NOMO-1 treated with DMSO at 0.1 percent for 48 hours (cell line): Measurements from ENCODE around the gene GHITM.
"Not testable (repeated sequence)": the region's sequence is repeated elsewhere in the genome, so short reads cannot be mapped to it uniquely, and the experiment has no call there.

Source experiments
- DNase-seq: peaks from one replicate; lab custom pipeline; 2025; ENCODE audit not compliant: unreplicated experiment; lab: John Stamatoyannopoulos, UW

GHITM gene

DNA sequence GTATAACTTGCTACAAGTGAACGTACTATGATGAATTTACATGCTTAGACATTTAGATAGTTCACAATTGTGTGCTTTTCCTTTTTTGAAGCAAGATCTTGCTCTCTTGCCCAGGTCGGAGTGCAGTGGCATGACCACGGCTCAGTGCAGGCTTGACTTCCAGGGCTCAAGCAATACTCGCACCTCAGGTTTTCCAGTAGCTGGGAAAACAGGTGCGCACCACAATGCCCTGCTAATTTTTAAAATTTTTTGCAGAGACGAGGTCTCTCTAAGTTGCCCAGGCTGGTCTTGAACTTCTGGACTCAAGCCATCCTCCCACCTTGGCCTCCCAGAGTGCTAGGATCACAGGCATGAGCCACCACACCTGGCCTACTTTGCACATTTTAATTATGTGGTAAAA lies 36.1 kb downstream of the GHITM start:
- DNase-seq: no peak

DNA sequence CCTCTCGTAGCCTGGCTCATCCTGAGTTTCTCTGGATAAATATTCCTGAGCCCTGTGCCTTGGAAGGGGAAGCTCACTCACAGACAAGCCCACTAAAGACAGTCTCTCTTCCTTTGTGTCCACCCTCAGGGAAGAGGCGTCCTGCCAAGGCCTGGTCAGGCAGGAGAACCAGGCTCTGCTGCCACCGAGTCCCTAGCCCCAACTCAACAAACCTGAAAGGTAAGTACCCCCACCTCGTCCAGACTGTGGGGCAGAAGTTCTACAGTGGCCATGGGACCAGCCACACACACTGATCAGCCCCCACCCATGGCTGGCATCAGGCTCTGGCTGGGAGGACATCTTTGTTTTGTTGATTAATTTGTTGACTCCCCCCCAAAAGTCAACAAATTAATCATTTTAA lies 37.0 kb downstream of the GHITM start:
- no peak for DNase-seq

- no peak for DNase-seq
Observed at GRCh38 chr10:84176836-84177474, 37.6 kb downstream of the GHITM start.

DNA sequence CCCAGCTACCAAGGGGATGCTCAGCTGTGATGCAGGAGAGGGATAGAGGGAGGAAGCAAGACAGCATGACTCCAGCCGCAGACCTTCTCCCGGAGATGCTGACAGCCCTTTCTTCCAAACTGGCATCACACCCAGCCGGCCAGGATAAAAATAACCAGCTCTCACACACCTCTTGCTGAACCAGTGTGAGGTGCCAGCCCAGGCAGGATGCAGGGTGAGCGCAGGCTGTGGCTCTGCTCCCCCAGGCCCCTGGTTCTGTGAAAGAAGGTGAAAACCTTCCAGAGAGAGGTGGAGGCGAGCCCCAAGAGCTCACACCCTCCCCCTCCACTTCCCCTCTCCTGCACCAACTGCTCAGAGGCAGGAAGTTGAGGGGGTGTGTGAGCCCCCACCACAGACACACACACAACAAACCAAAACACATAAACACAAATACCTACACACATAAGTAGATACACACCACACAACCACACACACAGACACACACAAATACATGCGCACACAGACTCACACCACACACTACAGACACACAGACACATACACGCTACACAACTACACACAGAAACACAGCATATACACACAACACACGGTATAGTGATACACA lies 38.3 kb downstream of the GHITM start:
- no peak for DNase-seq

GRCh38 chr10:84178160-84178609 lies 38.9 kb downstream of the GHITM start:
- DNase-seq: no peak

DNA sequence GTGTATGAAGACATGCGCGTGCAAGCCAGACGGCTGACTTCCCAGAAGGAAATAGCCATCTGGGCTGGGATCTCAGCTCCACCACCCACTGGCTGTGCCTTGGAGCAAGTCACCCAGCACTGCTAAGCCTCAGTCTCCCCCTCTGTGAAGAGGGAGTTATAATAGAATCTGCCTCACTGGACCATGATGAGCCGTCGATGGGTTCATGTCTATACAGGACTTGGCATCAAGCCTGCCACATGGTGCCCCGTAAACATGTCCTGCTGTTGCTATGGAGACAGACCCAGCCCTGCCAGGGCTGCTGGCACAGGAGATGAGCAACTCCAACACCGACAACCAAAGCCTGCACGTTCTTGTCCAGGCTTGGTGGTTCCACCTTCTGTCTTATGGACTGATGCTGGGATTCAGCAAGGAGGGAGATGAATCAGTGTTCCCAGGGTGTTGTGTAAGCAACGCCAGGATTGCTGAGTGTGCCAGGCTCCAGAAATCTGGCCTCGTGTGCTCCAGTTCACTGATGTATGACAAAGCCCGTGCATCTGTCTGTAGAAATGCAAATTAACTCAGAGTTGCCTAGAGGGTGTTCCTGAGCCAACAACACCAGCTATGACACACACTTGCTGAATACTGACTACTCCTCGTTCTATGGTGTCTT lies 39.9 kb downstream of the GHITM start:
- DNase-seq: no peak

DNA sequence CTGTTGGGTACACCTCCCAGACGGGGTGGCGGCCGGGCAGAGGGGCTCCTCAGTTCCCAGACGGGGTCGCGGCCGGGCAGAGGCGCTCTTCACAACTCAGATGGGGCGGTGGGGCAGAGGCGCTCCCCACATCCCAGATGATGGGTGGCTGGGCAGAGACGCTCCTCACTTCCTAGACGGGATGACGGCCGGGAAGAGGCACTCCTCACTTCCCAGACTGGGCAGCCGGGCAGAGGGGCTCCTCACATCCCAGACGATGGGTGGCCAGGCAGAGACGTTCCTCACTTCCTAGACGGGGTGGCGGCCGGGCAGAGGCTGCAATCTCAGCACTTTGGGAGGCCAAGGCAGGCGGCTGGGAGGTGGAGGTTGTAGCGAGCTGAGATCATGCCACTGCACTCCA lies 41.1 kb downstream of the GHITM start:
- DNase-seq: not testable (repeated sequence)

GRCh38 chr10:84181631-84182030 lies 42.3 kb downstream of the GHITM start:
- DNase-seq: no peak

- no peak for DNase-seq
Observed at GRCh38 chr10:84184517-84184916, 45.2 kb downstream of the GHITM start.

DNA sequence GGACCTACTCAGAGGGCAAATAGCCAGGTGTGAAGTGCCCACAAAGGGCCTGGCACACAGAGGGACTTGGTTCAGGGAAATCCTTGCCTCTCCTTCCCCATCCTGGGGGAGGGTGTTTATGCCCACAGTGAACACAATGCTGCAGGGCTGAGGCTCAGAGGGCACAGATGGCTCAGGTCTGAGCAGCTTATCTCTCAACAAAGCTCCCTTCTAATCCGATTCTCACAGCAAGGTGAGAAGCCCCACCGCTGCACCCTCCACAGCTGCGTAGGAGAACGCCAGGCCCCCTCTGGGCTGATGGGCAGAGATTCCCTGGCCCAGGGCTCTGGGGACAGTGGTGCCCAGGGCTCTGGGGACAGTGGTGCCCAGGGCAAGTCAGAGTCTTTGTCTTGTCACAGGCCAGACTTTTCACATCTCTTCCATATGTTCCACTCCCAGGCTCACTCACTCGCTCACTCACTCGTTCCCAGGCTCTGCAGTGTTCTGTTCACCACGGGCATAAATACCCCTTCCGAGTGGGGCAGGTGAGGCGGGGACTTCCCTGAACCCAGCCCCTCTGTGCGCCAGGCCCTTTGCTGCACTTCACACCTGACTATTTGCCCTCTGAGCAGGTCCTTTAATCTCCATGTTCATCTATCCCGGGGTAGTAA lies 46.3 kb downstream of the GHITM start:
- DNase-seq: no peak

- DNase-seq: no peak
Observed at GRCh38 chr10:84188815-84189214, 49.5 kb downstream of the GHITM start.

DNA sequence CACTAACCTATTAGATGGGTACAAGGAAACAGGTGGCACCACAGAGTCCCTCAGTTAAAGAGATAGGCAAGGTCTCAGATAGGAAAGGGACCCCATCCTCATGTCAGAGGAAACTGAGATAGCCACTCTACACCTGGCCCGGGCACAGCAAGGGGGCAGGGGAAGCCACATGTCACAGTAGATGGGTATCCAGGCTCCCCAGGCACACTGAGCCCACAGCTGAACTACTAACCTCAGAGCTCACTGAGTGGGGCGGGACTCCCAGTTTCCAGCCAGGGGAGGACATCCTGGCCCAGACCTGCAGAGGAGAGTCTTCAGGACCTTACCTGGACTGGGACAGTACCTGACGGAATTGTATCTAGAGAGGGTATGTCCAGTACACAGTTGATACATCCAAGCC lies 51.3 kb downstream of the GHITM start:
- DNase-seq: no peak

DNA sequence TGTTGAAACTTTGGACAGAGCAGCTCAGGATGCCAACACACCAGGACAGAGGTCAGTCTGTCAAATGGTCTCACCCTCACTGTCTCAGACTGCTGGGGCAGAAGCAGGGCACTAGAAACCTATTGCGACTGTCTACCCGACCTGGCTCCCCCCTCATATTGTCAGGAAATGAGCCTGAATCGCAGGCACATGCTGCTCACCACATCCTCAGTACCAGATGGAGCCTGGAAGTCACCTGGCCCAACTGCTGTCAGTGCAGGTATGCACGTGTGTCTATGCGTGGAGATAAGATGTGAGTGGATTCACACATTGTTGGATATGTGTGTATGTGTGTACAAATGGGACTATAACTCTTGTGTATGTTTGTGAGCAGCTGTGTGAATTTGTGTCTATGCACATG lies 51.8 kb downstream of the GHITM start:
- no peak for DNase-seq

DNA sequence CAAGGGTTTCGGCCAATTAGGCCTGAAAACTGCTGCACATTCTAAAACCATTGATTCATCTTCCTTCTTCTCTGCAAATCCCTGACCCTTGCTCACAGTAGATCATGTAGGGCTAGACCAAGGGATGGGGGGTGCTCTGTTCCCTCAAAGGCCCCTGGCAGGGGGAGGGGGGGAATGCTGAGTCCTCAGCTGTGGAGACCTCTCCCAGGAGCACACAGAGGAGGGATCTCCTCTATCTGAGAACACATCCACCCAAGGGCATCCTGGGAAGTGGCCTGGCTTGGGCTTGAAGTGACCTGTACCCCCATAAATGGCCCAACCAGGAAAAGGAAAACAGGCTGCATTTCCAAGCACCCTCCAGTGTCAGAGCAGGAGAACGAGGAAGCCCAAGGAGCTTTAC lies 54.0 kb downstream of the GHITM start:
- no peak for DNase-seq

DNA sequence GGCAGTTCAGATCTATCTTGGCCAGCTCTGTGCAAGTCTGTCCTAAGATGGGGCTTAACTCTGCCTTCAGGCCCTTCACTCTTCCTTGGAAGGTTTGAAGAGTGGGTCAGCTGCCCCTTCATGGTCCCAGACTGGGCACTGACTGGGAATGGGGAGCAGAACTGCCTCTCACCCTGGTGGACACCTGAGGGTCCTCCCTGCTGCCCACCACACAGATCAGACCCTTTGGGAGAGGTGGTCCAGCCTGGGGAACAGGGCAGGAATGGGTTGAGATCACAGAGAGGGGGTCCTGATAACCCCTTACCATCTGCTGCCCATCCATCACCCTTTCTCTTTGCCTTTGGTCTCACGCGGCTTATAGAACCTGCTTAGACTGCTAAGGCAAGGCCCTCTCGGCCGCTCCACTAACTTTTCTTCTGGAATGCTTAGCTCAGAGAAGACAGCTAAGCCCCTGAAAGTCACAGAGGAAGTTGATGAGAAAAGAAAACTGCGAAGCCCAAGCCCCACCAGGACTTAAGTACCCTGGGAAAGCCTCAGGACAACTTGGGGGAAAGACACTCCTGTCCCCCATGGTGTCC lies 54.6 kb downstream of the GHITM start:
- peak; percentile 61 for DNase-seq

GRCh38 chr10:84194424-84195043 lies 55.2 kb downstream of the GHITM start, which contains the start of gene CDHR1:
Gene CDHR1 (plus strand): TSS chr10:84194537. CDS start chr10:84194761, 224 bp downstream.
- DNase-seq: peak; percentile 64

- no peak for DNase-seq
Observed at GRCh38 chr10:84195044-84195830, 55.9 kb downstream of the GHITM start.

DNA sequence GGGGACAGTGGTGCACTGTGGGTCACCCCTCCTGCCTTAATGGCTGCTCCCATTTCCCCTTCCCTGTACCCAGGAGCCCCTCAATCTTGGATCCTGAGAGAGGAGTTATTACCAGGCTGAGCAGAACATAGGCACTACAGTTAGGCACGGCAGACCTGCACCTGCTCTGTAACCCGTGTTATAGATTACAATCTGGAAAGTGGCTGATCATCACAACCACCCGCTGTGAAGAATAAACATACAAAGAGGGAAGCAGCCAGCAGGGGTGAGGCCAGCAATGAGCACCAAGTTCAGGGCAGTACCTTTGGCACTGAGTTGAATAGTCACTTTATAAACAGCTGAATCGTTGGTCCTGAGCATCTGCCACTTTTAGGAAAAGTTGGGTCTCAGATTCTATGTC lies 56.8 kb downstream of the GHITM start:
- DNase-seq: no peak

GRCh38 chr10:84196941-84197340 lies 57.6 kb downstream of the GHITM start:
- DNase-seq: no peak

DNA sequence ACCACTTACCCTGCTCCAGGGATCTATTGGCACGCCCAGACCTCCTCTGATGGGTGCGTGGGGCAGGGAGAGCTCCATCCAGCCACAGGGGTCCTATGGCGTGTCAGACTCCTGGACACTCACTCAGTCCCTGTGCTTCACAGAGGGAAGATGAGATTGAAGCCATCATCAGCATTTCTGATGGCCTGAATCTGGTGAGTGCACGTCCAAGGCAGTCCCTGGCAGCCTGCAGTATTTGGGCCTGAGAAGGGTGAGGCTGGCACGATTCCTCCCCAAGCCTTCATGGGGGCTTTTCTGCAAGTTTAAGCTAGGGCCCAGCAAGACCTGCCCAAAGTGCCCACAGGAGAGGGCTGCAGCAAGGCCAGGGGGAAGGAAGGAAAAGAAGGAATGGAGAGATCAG lies 58.3 kb downstream of the GHITM start:
- no peak for DNase-seq
